ENCODE results near the gene KRTAP12-1. TPM values are rescaled to one million over a fixed set of nuclear protein-coding genes. Genes with fewer than 3 reads are reported as not detected.
"Not testable (repeated sequence)": the region's sequence is repeated elsewhere in the genome, so short reads cannot be mapped to it uniquely, and the experiment has no call there.

The KRTAP12-1 gene
- total and polyA plus RNA-seq, 11 donors: not detected

GRCh38 chr21:44664691-44665090 lies 17.3 kb downstream of the KRTAP12-1 start:
- no peaks in the 10 kb centered on the region for H3K27me3 ChIP-seq
- H3K4me3 ChIP-seq: no peak overlapping the region
- H3K4me1 ChIP-seq: no peaks in the 10 kb centered on the region
- intact Hi-C loops (cut with DNase I): loop anchor here in 1 of 10 donors (10.0 kb wide), 1 partner anchor 60 kb away; no protein-coding TSS in a partner anchor
- H3K36me3 ChIP-seq: no peaks in the 10 kb centered on the region
- no peak for ATAC-seq
- TF ChIP-seq, protein P1, sequence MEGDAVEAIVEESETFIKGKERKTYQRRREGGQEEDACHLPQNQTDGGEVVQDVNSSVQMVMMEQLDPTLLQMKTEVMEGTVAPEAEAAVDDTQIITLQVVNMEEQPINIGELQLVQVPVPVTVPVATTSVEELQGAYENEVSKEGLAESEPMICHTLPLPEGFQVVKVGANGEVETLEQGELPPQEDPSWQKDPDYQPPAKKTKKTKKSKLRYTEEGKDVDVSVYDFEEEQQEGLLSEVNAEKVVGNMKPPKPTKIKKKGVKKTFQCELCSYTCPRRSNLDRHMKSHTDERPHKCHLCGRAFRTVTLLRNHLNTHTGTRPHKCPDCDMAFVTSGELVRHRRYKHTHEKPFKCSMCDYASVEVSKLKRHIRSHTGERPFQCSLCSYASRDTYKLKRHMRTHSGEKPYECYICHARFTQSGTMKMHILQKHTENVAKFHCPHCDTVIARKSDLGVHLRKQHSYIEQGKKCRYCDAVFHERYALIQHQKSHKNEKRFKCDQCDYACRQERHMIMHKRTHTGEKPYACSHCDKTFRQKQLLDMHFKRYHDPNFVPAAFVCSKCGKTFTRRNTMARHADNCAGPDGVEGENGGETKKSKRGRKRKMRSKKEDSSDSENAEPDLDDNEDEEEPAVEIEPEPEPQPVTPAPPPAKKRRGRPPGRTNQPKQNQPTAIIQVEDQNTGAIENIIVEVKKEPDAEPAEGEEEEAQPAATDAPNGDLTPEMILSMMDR (IDR thresholded peaks at IDR 0.05): no peak
- no peak for TF ChIP-seq POLR2A (IDR thresholded peaks at IDR 0.05)
- H3K9me3 ChIP-seq: peaks cover 0 to 9% (median 0%) of the 10 kb centered on the region in 12 donors
- WGBS, 4 donors: 81 to 83% (median 83%) methylated on average over 5 of the region's 5 CpGs
- no peak for DNase-seq
- no peak overlapping the region for H3K27ac ChIP-seq

DNA sequence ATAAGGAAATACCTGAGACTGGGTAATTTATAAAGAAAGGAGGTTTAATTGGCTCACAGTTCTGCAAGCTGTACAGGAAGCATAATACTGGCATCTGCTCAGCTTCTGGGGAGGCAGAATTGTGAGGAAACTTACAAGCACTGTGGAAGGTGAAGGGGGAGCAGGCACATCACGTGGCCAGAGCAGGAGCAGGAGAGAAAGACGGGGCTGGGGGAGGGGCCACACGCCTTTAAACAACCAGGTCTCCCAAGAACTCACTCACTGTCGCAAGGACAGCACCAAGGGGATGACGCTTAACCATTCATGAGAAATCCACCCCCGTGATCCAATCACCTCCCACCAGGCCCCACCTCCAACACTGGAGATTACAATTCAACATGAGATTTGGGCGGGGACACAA lies 20.4 kb downstream of the KRTAP12-1 start:
- not testable (repeated sequence) for H3K4me3 ChIP-seq, H3K27ac ChIP-seq, H3K4me1 ChIP-seq, H3K36me3 ChIP-seq, H3K27me3 ChIP-seq, DNase-seq, ATAC-seq
- WGBS, 4 donors: 41 to 59% (median 54%) methylated on average over 7 of the region's 7 CpGs
- H3K9me3 ChIP-seq: peaks cover 0 to 12% (median 0%) of the 10 kb centered on the region in 12 donors
- intact Hi-C loops (cut with DNase I): loop anchor here in 1 of 10 donors (10.0 kb wide), 1 partner anchor 63 kb away; no protein-coding TSS in a partner anchor

DNA sequence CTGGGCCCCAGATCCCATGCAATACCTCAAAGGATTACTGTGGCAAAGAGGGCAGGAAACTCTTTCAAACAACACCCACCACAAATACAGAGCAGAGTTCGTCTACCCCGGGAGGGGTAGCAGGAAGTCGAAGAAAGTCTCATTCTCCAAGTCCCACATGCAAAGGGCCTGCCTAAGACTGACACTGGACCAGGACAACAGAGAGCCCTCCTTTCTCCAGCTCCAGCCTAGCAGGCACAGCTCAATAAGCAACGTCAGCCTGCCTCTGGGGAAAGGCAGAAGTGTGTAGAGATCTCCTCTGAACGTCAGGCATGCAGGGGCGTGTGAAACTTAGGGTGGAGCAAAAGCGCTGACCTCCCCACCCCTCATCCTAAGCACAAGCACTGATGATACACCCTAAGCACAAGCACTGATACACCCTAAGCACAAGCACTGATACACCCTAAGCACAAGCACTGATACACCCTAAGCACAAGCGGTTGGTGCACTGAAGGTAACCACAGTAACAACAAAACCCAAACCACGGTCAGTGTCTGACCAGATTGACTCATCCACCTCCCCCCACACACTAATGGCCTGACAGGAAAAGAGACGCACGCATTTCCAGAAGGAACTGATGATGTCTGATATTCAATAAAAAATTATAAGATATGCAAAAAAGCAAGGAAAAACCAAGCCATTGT lies 22.9 kb downstream of the KRTAP12-1 start:
- H3K4me1 ChIP-seq: peaks cover 0 to 4% (median 0%) of the 10 kb centered on the region in 12 donors
- 53 to 64% (median 56%) methylated on average over 11 of the region's 11 CpGs for WGBS, 4 donors
- no peak for ATAC-seq
- no peak overlapping the region for H3K4me3 ChIP-seq
- peak overlapping the region in 1 of 12 donors; percentile 74 for H3K27ac ChIP-seq
- no peak for DNase-seq
- H3K9me3 ChIP-seq: peaks cover 0 to 17% (median 4%) of the 10 kb centered on the region in 12 donors
- no peaks in the 10 kb centered on the region for H3K36me3 ChIP-seq
- TF ChIP-seq, protein P1 (IDR thresholded peaks at IDR 0.05): no peak
- TF ChIP-seq POLR2A (IDR thresholded peaks at IDR 0.05): no peak
- H3K27me3 ChIP-seq: peaks cover 0 to 8% (median 0%) of the 10 kb centered on the region in 9 donors
- intact Hi-C loops (cut with DNase I): no loop called here

DNA sequence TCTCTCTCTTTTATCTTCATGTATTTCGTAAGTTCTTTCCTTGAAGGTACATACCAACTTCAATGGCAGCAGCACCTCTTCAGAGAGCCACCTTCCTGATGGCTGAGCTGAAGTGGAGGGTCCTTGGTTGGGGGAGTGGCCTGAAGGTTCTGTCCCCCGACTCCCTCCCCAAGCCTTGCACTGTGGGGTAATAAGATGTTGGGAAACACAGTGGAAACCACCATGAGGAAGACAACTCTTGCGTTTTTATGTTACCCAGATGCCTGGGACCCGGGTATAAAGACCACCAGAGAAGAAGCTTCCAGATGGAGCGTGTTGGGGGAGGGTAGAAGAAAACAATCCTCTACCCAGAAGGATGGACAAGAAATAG lies 23.4 kb downstream of the KRTAP12-1 start:
- intact Hi-C loops (cut with DNase I): no loop called here
- Histone ChIP-seq H3K4me3 (no peak overlapping the region), H3K36me3 (no peaks in the 10 kb centered on the region), H3K4me1 (peaks cover 0 to 4% (median 0%) of the 10 kb centered on the region in 12 donors), H3K9me3 (peaks cover 0 to 17% (median 4%) of the 10 kb centered on the region in 12 donors), H3K27me3 (peaks cover 0 to 8% (median 0%) of the 10 kb centered on the region in 9 donors), H3K27ac (peak overlapping the region in 1 of 12 donors; percentile 74)
- TF ChIP-seq POLR2A (IDR thresholded peaks at IDR 0.05): no peak
- ATAC-seq (no peak), DNase-seq (no peak)
- 81 to 88% (median 83%) methylated on average over 5 of the region's 5 CpGs for WGBS, 4 donors

GRCh38 chr21:44657635-44658540 lies 24.1 kb downstream of the KRTAP12-1 start, which contains the start of gene KRTAP12-3:
Gene KRTAP12-3, plus strand, starts transcription at chr21:44657932. Its CDS starts 48 bp downstream, at chr21:44657980.
- Histone ChIP-seq H3K4me1 (peaks cover 0 to 4% (median 0%) of the 10 kb centered on the region in 12 donors), H3K27ac (peak within 1 kb of the TSS in 2 of 12 donors; percentile 13 to 74), H3K9me3 (peaks cover 0 to 17% (median 4%) of the 10 kb centered on the region in 12 donors), H3K4me3 (no peak within 1 kb of the TSS), H3K27me3 (peaks cover 0 to 8% (median 0%) of the 10 kb centered on the region in 9 donors), H3K36me3 (no peaks in the 10 kb centered on the region)
- DNase-seq (peak in 1 of 5 donors; percentile 54), ATAC-seq (peak in 1 of 4 donors; percentile 16)
- intact Hi-C loops (cut with DNase I): no loop called here
- TF ChIP-seq POLR2A (IDR thresholded peaks at IDR 0.05): no peak
- TF ChIP-seq, protein P1 (IDR thresholded peaks at IDR 0.05): no peak
- WGBS, 4 donors: 72 to 76% (median 74%) methylated on average over 25 to 26 of the region's 26 CpGs

All from heart left ventricle (tissue), 16 donors.